ENCODE measurements around the gene GABRG3. TPM values are rescaled to one million over a fixed set of nuclear protein-coding genes. Genes with fewer than 3 reads are reported as not detected.

The GABRG3 gene
- total and polyA plus RNA-seq, 12 donors, result 0.08 to 1.1 (median 0.44) TPM; not detected in 5

DNA sequence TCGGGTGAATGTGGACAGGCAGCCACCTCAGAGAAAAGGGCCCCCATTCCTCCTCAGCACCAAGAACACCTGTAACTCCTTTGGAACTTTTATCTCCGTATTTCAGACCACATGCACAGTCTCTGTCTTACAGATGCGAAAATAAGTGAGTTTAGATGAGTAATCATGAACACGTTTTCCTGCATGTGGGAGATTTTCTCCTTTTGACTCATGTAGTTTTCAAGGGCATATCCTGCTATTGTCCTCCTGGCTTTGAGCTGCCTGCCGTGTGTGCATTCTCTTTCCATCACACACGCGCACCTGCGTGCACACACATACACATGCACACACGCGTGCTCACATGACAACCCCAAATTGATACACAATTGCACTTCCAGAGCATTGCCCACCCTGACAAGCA lies 239.2 kb downstream of the GABRG3 start:
- DNase-seq, result no peak
- 58 to 74% (median 69%) methylated on average over 10 of the region's 10 CpGs for WGBS, 4 donors
- H3K27ac ChIP-seq, result no peak overlapping the region
- no peaks in the 10 kb centered on the region for H3K4me1 ChIP-seq (replicated peaks in 1 of 2)
- no peaks in the 10 kb centered on the region for H3K27me3 ChIP-seq
- intact Hi-C loops (cut with DNase I), result no loop called here
- no peaks in the 10 kb centered on the region for H3K36me3 ChIP-seq (replicated peaks in 1 of 2)
- H3K9me3 ChIP-seq (replicated peaks in 1 of 3), result no peaks in the 10 kb centered on the region
- no peak for TF ChIP-seq CTCF (IDR thresholded peaks at IDR 0.05)
- TF ChIP-seq POLR2A (IDR thresholded peaks at IDR 0.05), result no peak
- H3K4me3 ChIP-seq, result no peak overlapping the region

GRCh38 chr15:27214032-27214431 lies 243.1 kb downstream of the GABRG3 start:
- intact Hi-C loops (cut with DNase I), result no loop called here
- no peak for DNase-seq
- Histone ChIP-seq H3K27ac (no peak overlapping the region), H3K4me1 (replicated peaks in 1 of 2) (no peaks in the 10 kb centered on the region), H3K36me3 (replicated peaks in 1 of 2) (no peaks in the 10 kb centered on the region), H3K9me3 (replicated peaks in 1 of 3) (no peaks in the 10 kb centered on the region), H3K27me3 (no peaks in the 10 kb centered on the region), H3K4me3 (no peak overlapping the region)
- WGBS, 4 donors, result 64 to 85% (median 74%) methylated on average over 8 of the region's 8 CpGs
- no peak for TF ChIP-seq CTCF (IDR thresholded peaks at IDR 0.05)
- no peak for TF ChIP-seq POLR2A (IDR thresholded peaks at IDR 0.05)

DNA sequence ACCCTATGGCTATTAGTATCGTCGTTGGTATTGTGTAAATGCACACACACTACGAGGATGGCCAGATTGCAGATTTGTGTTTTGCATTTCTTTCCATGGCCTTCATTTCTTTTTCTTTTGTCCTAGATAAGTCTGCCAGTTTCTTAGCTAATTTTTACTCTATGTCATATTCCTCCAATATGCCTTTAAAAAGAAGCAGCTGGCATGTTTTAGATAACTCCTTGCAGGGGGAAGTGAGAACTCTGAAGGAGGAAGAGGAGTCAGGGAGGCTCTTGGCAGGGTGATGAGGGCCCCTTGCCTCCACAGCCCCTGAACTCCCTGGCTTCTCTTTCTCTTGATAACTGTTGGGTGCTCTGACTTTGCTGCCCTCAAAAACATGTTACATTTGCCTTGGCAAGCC lies 244.0 kb downstream of the GABRG3 start:
- H3K27ac ChIP-seq, result no peak overlapping the region

DNA sequence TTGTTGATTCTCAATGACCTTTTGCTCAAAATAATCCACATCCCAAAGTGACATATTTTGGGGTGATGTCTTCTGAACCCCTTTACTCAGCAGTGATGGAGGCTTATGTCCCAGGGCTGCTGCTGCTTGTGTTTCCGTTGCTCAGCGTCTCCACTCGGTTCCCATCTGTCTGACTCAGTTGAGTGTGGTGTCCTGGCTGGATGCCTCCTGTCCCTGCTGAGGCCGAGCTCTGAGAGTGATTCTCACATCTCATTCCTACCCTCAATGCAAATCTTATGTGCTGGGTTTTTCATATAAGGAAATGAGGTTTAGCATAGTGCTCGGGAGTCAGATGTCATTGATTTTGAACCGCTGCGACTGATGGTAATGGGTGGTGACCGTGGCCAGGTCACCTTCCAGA lies 247.4 kb downstream of the GABRG3 start:
- intact Hi-C loops (cut with DNase I), result no loop called here
- H3K27ac ChIP-seq, result no peak overlapping the region
- H3K4me1 ChIP-seq (replicated peaks in 1 of 2), result peaks cover 0 to 4% of the 10 kb centered on the region in 2 donors
- 81 to 90% (median 85%) methylated on average over 8 of the region's 8 CpGs for WGBS, 4 donors
- H3K9me3 ChIP-seq (replicated peaks in 1 of 3), result no peaks in the 10 kb centered on the region
- TF ChIP-seq CTCF (IDR thresholded peaks at IDR 0.05) (no peak), POLR2A (IDR thresholded peaks at IDR 0.05) (no peak)
- no peak overlapping the region for H3K4me3 ChIP-seq
- no peak for DNase-seq
- H3K36me3 ChIP-seq (replicated peaks in 1 of 2), result no peaks in the 10 kb centered on the region
- H3K27me3 ChIP-seq, result no peaks in the 10 kb centered on the region

More for the DNA sequence above, 244.0 kb downstream of the GABRG3 start:
- 59 to 75% (median 69%) methylated on average over 3 of the region's 3 CpGs for WGBS, 4 donors
- no peak for DNase-seq
- H3K36me3 ChIP-seq (replicated peaks in 1 of 2), result no peaks in the 10 kb centered on the region
- no peaks in the 10 kb centered on the region for H3K27me3 ChIP-seq
- no peak overlapping the region for H3K4me3 ChIP-seq
- no peaks in the 10 kb centered on the region for H3K4me1 ChIP-seq (replicated peaks in 1 of 2)
- intact Hi-C loops (cut with DNase I), result no loop called here
- TF ChIP-seq CTCF (IDR thresholded peaks at IDR 0.05) (no peak), POLR2A (IDR thresholded peaks at IDR 0.05) (no peak)
- H3K9me3 ChIP-seq (replicated peaks in 1 of 3), result no peaks in the 10 kb centered on the region

Measured in adrenal gland (tissue), 12 donors.